K562 (cell line): ENCODE measurements around the gene CYP17A1. TPM values are rescaled to one million over a fixed set of nuclear protein-coding genes. Genes with fewer than 3 reads are reported as not detected.
"Not testable (repeated sequence)": the region's sequence is repeated elsewhere in the genome, so short reads cannot be mapped to it uniquely, and the experiment has no call there.

Experiments
- ATAC-seq: fragments of 200-7000 bp; cut with Tn5 transposase; 3 replicates; pipeline ENCODE4 v1.9.1; 2020; ENCODE audit warnings: moderate library complexity
- BruUV-seq: library from RNA; stranded (reverse); fragments of 400-500 nt; replicated peaks from 2 replicates; lab custom pipeline; 2021; lab: Mats Ljungman, UMichigan
- CTCF ChIA-PET: fragments of 300-600 bp; formaldehyde crosslinking; extraction: SDS; loops from one replicate; lab custom pipeline; 2021; ENCODE audit warnings: low intra/inter-chr PET ratio; lab: Yijun Ruan, JAX
- POLR2A ChIA-PET: fragments of 300-600, 350-650 bp; sonication (Branson Sonifier 250); formaldehyde crosslinking; extraction: SDS; loops from one replicate; lab custom pipeline; 2021; ENCODE audit warnings: antibody characterized with exemption, inconsistent platforms; lab: Yijun Ruan, JAX
- DNase-seq, 4 experiments: peaks; one replicate each; pipeline versions ENCODE4 v3.0.0 to v3.0.0-alpha.2; 2011 to 2018; ENCODE audit warnings: low spot score in 3 of 4, mixed read lengths in 3 of 4; ENCODE audit errors: extremely low read depth in 1 of 4
- FAIRE-seq: peaks from 2 replicates; lab custom pipeline; 2011; peaks lifted over from hg19 to GRCh38; lab: Jason Lieb, UNC
- H2AFZ ChIP-seq: 2 replicates; pipeline ENCODE4 v1.6.0; 2011; ENCODE audit warnings: low read depth, low read length, control low read depth, inconsistent platforms
- H3K27ac ChIP-seq: fragments of 200-600 bp; 3 replicates; pipeline ENCODE4 v1.8.0; 2011; ENCODE audit warnings: low read depth, mild to moderate bottlenecking, control low read depth, inconsistent platforms, low read length, moderate library complexity, mixed read lengths; ENCODE audit errors: extremely low read depth
- H3K27me3 ChIP-seq, 2 experiments: fragments of 300-600 bp in 1 of 2; 2 replicates in 1 of 2; 3 replicates in 1 of 2; pipeline versions ENCODE4 v1.6.0 to v1.8.0; 2011; ENCODE audit warnings: inconsistent platforms in 2 of 2, low read length in 2 of 2, mild to moderate bottlenecking in 1 of 2, mixed read lengths in 1 of 2, moderate library complexity in 1 of 2; ENCODE audit not compliant: control insufficient read depth in 2 of 2, insufficient read depth in 2 of 2
- H3K36me3 ChIP-seq: fragments of 300-600 bp; 3 replicates; pipeline ENCODE4 v1.8.0; 2011; ENCODE audit warnings: mild to moderate bottlenecking, low read length, inconsistent platforms; ENCODE audit not compliant: control insufficient read depth, insufficient read depth
- H3K4me1 ChIP-seq, 2 experiments: fragments of 200-600 bp in 1 of 2; replicated peaks in 1 of 2; 2 replicates in 1 of 2; 3 replicates in 1 of 2; pipeline versions ENCODE4 v1.5.1 to v1.8.0; 2011; ENCODE audit warnings: inconsistent platforms in 2 of 2, low read length in 2 of 2, mild to moderate bottlenecking in 1 of 2, mixed read lengths in 1 of 2, moderate library complexity in 1 of 2; ENCODE audit not compliant: control insufficient read depth in 2 of 2, insufficient read depth in 2 of 2
- H3K4me2 ChIP-seq: 2 replicates; pipeline ENCODE4 v1.6.1; 2011; ENCODE audit warnings: low read length, control low read depth, inconsistent platforms, mixed read lengths; ENCODE audit not compliant: insufficient read depth
- H3K4me3 ChIP-seq: fragments of 200-600 bp; sonication (generic), shearing (Covaris generic); 2 replicates; pipeline ENCODE4 v1.5.1; 2016; ENCODE audit warnings: control low read depth, inconsistent platforms
- H3K79me2 ChIP-seq: fragments of 200-600 bp; 3 replicates; pipeline ENCODE4 v1.8.0; 2011; ENCODE audit warnings: low read length, inconsistent platforms; ENCODE audit not compliant: control insufficient read depth, insufficient read depth
- H3K9ac ChIP-seq, 2 experiments: 2 replicates each; pipeline versions ENCODE4 v1.6.0 to v1.6.1; 2011; ENCODE audit warnings: low read depth in 2 of 2, low read length in 2 of 2, control low read depth in 1 of 2, inconsistent platforms in 1 of 2, mild to moderate bottlenecking in 1 of 2, mixed read lengths in 1 of 2; ENCODE audit not compliant: insufficient read depth in 1 of 2
- H3K9me1 ChIP-seq: one replicate; pipeline ENCODE4 v1.6.0; 2011; ENCODE audit warnings: inconsistent platforms, mild to moderate bottlenecking, low read length, moderate library complexity; ENCODE audit not compliant: control insufficient read depth, insufficient read depth
- H3K9me3 ChIP-seq: replicated peaks from 2 replicates; pipeline ENCODE4 v1.5.1; 2011; ENCODE audit warnings: low read depth, low read length, inconsistent platforms; ENCODE audit not compliant: control insufficient read depth, insufficient read depth
- H4K20me1 ChIP-seq: replicated peaks from 2 replicates; pipeline ENCODE4 v1.6.1; 2011; ENCODE audit warnings: low read length, inconsistent platforms, mixed read lengths; ENCODE audit not compliant: control insufficient read depth, insufficient read depth
- TRIM24 ChIP-seq, 2 experiments: fragments of 450-650 bp; IDR thresholded peaks; 2 replicates each; pipeline ENCODE4 v1.6.1; 2016
- TRIM28 ChIP-seq: fragments of 450-650 bp; IDR thresholded peaks from 2 replicates; pipeline ENCODE4 v1.6.1; 2017
- ZNF280A ChIP-seq: fragments of 450-650 bp; IDR thresholded peaks from 2 replicates; pipeline ENCODE4 v1.6.1; 2018; ENCODE audit warnings: mild to moderate bottlenecking, low read depth; ENCODE audit not compliant: partially characterized antibody
- WGBS: fragments of 100-300 bp; shearing (Covaris generic); methylation state at CpG from one replicate; pipeline ENCODE4 v1.1.6; 2016; ENCODE audit warnings: low coverage, mixed read lengths; ENCODE audit not compliant: insufficient coverage; ENCODE audit errors: missing lambda C conversion rate; 5-methylcytosine and 5-hydroxymethylcytosine counted together
- in situ Hi-C: fragments of 300-500 bp; cut with MboI; formaldehyde crosslinking; loops from 4 replicates; pipeline ENCODE4 v1.15.0; 2018; ENCODE audit warnings: inconsistent platforms, mixed read lengths
- intact Hi-C: fragments of 100-400 bp; cut with micrococcal nuclease; formaldehyde crosslinking; loops from 2 replicates; pipeline ENCODE4 v1.14.2; 2022
- polyA plus RNA-seq, 8 experiments: library from polyadenylated mRNA; depleted of rRNA in 4 of 8; stranded (reverse) in 5 of 8; unstranded in 3 of 8; fragments of >200 nt; fragmentation: Nextera tagmentation in 2 of 8; fragmentation: Illumina TruSeq in 1 of 8; extraction: Ambion mirVana in 2 of 8; extraction: Trizol in 1 of 8; gene quantifications; 2 replicates each; pipeline versions ENCODE4 v1.2.1 to v1.2.3, GENCODE V29; 2011 to 2014; ENCODE audit warnings: inconsistent platforms in 1 of 8, missing spikeins in 1 of 8
- total RNA-seq, 7 experiments: library from RNA; depleted of rRNA in 6 of 7; stranded (reverse); fragments of >200 nt in 6 of 7; fragmentation: Illumina TruSeq in 2 of 7; extraction: Trizol in 2 of 7; gene quantifications; 2 replicates each; pipeline versions ENCODE4 v1.2.1 to v1.2.3, GENCODE V29; 2011 to 2021; ENCODE audit warnings: low replicate concordance in 1 of 7

Gene CYP17A1
- total and polyA plus RNA-seq, 9 of the 15 experiments (the other 6 are each of a cell fraction or from before 2014, with no cell fraction given), result 2.3 TPM; not detected in 8

DNA sequence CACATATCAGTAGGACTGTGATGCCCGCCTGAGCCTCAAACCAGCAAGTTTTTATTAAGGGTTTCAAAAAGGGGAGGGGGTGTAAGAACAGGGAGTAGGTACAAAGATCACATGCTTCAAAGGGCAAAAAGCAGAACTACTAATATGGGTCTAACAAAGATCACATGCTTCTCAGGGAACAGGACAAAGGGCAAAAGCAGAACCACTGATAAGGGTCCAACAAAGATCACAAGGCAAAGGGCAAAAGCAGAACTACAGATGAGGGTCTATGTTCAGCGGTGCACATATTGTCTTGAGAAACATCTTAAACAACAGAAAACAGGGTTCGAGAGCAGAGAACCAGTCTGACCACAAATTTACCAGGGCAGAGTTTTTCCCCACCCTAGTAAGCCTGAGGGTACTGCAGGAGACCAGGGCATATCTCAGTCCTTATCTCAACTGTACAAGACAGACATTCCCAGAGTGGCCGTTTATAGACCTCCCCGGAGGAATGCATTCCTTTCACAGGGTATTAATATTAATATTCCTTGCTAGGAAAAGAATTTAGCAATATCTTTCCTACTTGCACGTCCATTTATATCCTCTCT, 7.1 kb upstream of the CYP17A1 start:
- BruUV-seq, H4K20me1 ChIP-seq, H3K27me3 ChIP-seq, H3K27ac ChIP-seq, POLR2A ChIA-PET, CTCF ChIA-PET, H3K9ac ChIP-seq, H2AFZ ChIP-seq, H3K79me2 ChIP-seq, intact Hi-C loops, H3K9me3 ChIP-seq, ATAC-seq, in situ Hi-C loops, H3K4me2 ChIP-seq, H3K36me3 ChIP-seq, FAIRE-seq, H3K4me1 ChIP-seq, DNase-seq, H3K4me3 ChIP-seq: not testable (repeated sequence)
- 9% methylated on average over 6 of the region's 6 CpGs for WGBS
- TF ChIP-seq TRIM24 (IDR thresholded peaks at IDR 0.05), result peak in 1 of 2 experiments; percentile 67; a peak in 2 of 4 replicates
- TF ChIP-seq TRIM28, result peak; percentile 83
- TF ChIP-seq ZNF280A, result peak; percentile 62
- TF ChIP-seq, all 486 proteins: peak for 3; not testable (repeated sequence) for 483
- not testable (repeated sequence) for H3K9me1 ChIP-seq

GRCh38 chr10:102843139-102843538, 5.9 kb upstream of the CYP17A1 start:
- H3K27ac ChIP-seq, in situ Hi-C loops, H3K4me3 ChIP-seq, CTCF ChIA-PET, H4K20me1 ChIP-seq, intact Hi-C loops, H3K4me2 ChIP-seq, H3K36me3 ChIP-seq, H3K4me1 ChIP-seq, H2AFZ ChIP-seq, H3K9me3 ChIP-seq, POLR2A ChIA-PET, BruUV-seq, H3K9me1 ChIP-seq, ATAC-seq, H3K79me2 ChIP-seq, H3K27me3 ChIP-seq, H3K9ac ChIP-seq, DNase-seq: not testable (repeated sequence)
- WGBS, result 22% methylated on average over 6 of the region's 8 CpGs
- FAIRE-seq, result peak; percentile 32
